ENCODE results near the gene MAIP1.

The MAIP1 gene

DNA sequence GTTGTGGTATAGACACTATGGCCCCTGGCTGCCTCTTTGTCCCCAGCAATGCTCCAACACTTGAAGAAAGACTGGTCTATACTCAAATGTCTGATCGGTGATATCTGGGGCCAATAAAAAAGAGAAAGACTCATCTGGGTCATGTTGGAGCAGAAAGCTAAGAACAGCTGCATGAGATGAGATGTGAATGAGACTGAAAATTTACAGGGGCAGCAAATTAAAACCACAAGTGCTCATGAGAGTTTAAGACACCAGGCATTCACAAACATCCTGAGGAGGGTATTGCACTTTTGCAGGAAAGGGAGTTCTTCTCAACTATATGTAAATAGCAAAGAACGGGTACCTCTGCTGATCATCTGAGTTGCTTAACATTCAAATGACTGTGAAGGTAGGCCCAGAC, 36.3 kb downstream of the MAIP1 start:
- DNase-seq (ENCODE audit: low read depth), result no peak

DNA sequence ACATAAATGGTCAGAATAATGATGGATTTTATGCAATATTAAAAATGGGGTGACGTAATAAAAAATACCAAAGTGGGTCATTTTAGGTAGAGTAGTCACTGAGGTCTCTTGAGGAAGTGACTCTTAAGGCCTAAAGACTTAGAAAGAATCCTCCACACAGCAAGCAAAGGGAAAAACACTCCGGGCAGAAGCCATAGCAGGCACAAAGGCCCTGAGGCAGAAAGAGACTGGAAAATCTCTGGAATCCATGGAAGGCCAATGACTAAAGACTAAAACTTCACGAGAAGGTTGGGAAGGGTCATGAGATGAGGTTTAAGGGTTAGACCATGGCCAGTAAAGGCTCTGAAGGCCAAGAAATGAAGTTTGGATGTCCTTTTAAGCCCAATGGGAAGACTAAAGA, 36.9 kb downstream of the MAIP1 start:
- no peak for DNase-seq (ENCODE audit: low read depth)

DNA sequence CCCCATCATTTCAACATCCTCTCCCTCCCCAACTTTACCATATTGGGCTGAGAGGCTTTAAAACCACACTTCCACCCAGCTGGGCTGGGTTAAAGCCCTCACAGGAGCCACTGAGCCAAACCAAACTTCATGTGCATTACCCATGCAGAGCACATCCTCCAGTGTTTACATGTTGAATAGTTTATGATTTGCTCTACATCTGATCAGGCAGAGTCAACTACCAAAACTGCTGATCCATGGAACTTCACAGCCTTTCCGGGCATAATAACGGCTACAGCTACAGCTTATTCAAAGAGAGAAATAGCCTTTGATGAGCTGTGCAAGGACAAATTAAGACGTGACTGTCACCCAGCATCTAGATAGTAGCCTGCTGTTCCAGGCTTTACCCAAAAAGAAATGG, 39.0 kb downstream of the MAIP1 start:
- DNase-seq (ENCODE audit: low read depth), result no peak

- DNase-seq (ENCODE audit: low read depth), result no peak
Measured at GRCh38 chr2:199994896-199995295, 39.5 kb downstream of the MAIP1 start.

- DNase-seq (ENCODE audit: low read depth), result no peak
Measured at GRCh38 chr2:199997296-199997695, 41.9 kb downstream of the MAIP1 start.

DNA sequence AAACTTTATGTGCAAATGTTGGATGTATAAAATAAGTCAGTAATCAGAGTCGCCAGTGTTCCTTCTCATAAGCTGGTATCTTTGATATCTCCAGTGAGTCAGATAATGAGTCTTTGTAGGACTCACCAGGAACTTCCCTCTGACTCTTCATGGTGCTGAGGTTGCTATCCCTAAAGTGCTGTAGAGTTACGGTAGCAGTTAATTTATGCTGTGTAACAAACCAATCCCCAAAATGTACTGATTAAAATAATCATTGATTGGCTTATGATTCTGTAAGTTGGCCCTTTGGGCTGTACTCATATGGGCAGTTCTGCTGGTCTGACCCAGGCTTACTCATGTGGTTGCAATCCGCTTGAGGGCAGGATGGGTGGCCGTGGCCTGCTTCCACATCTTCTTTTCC, 43.8 kb downstream of the MAIP1 start:
- DNase-seq (ENCODE audit: low read depth), result no peak

GRCh38 chr2:200000444-200001163, 45.2 kb downstream of the MAIP1 start:
- no peak for DNase-seq (ENCODE audit: low read depth)

DNA sequence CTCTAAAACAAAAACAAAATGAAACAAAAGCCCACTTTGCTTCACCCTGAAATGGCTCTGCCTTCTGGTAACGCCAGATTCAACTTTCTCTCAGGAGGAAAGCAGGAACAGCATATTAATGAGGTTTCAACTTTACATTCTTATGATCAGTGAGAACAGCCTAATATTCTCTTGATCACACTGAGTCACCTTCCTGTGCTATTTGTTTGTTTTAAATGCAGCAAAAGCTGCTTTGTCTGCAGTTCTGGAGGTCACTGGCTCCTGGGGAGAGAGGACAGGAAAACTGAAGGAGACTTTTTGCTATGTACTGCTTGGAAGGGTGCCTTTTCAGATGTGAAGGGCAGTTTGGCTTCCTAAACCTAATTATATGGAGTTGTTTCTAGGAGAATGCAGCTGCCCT, 48.1 kb downstream of the MAIP1 start:
- DNase-seq (ENCODE audit: low read depth), result no peak

- DNase-seq (ENCODE audit: low read depth), result no peak
Measured at GRCh38 chr2:200005675-200006074, 50.3 kb downstream of the MAIP1 start.

GRCh38 chr2:200007306-200007705, 51.9 kb downstream of the MAIP1 start:
- no peak for DNase-seq (ENCODE audit: low read depth)

- no peak for DNase-seq (ENCODE audit: low read depth)
Measured at GRCh38 chr2:200012401-200012800, 57.0 kb downstream of the MAIP1 start.

Data from activated T-cell treated with anti-CD3 and anti-CD28 coated beads for 48 hours (primary cell).